Gastroesophageal sphincter (tissue), 4 donors: ENCODE results near the gene SRP19. TPM values are rescaled to one million over a fixed set of nuclear protein-coding genes. Genes with fewer than 3 reads are reported as not detected.

ENCODE experiments used
- ATAC-seq: fragments of 150-250 bp; one replicate; pipeline ENCODE4 v1.9.1; 2016; ENCODE audit warnings: mild to moderate bottlenecking, moderate library complexity
- H3K27ac ChIP-seq, 4 donors: fragments of 200-600 bp; sonication (generic) in 3 of 4; 1 replicate in 3 of 4; 2 replicates in 1 of 4; pipeline ENCODE4 v1.5.1; 2016 to 2019
- H3K27me3 ChIP-seq: fragments of 200-600 bp; sonication (generic); one replicate; pipeline ENCODE4 v1.5.1; 2019
- H3K36me3 ChIP-seq, 2 donors: fragments of 200-600 bp; sonication (generic); one replicate each; pipeline ENCODE4 v1.5.1; 2019; ENCODE audit warnings: control low read depth in 1 of 2
- H3K4me1 ChIP-seq, 3 donors: fragments of 200-600 bp; sonication (generic); 1 replicate in 2 of 3; 2 replicates in 1 of 3; pipeline ENCODE4 v1.5.1; 2016 to 2019; ENCODE audit warnings: control low read depth in 2 of 3
- H3K4me3 ChIP-seq, 2 donors: fragments of 200-600 bp; sonication (generic); one replicate each; pipeline ENCODE4 v1.5.1; 2019; ENCODE audit warnings: mild to moderate bottlenecking in 1 of 2, moderate library complexity in 1 of 2
- H3K9me3 ChIP-seq, 3 donors: fragments of 200-600 bp; sonication (generic); one replicate each; pipeline ENCODE4 v1.5.1; 2017 to 2019; ENCODE audit warnings: control low read depth in 2 of 3
- EP300 ChIP-seq: sonication (generic); formaldehyde crosslinking; IDR thresholded peaks from one replicate; pipeline ENCODE4 v1.6.1; 2017; ENCODE audit warnings: antibody characterized with exemption, mild to moderate bottlenecking
- POLR2A ChIP-seq, 2 donors: fragments of 450-650 bp; IDR thresholded peaks; one replicate each; pipeline ENCODE4 v1.6.1; 2017; ENCODE audit warnings: antibody characterized with exemption in 2 of 2, mild to moderate bottlenecking in 2 of 2, moderate library complexity in 1 of 2
- POLR2AphosphoS5 ChIP-seq: sonication (generic); formaldehyde crosslinking; IDR thresholded peaks from one replicate; pipeline ENCODE4 v1.6.1; 2017; ENCODE audit warnings: antibody characterized with exemption
- WGBS, 2 donors: methylation state at CpG; one replicate each; pipeline ENCODE4 v1.1.5; 2018; ENCODE audit warnings: low coverage in 1 of 2; 5-methylcytosine and 5-hydroxymethylcytosine counted together
- total RNA-seq, 4 donors: library from RNA; depleted of rRNA; stranded (reverse); fragments of >200 nt; gene quantifications; one replicate each; pipeline ENCODE4 v1.1.0, GENCODE V29; 2016
- TF ChIP-seq, protein P1 (sequence below), 4 experiments: fragments of 200-600 bp in 2 of 4; fragments of 450-650 bp in 2 of 4; sonication (generic) in 1 of 4; IDR thresholded peaks; one replicate each; pipeline ENCODE4 v1.5.1; 2017 to 2019; ENCODE audit warnings: antibody characterized with exemption in 4 of 4, mild to moderate bottlenecking in 2 of 4, moderate library complexity in 2 of 4

Gene SRP19
- total RNA-seq, 4 donors from 2014 or later = 36.5 to 96.8 (median 69.2) TPM

DNA sequence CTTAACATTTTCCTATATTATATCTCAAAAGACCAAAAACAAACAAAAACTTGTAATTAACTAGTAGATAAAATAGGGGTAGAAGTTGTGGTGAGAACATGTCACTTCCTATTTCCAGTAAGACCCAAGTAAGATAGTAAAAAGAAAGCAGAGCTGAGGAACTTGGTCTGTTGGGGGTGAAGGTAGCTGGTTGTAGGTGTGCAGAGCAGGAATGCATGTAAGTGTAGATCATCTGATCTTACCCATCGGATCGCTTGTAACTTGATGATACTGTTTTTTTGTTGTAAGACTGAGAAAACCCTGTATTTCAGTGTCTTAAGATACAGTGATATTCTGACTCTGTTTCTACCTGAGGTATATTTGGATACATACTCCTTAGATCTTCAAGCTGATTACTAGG is 5.7 kb downstream of the SRP19 start:
- H3K4me3 ChIP-seq = no peak overlapping the region
- no peak for ATAC-seq
- 92 to 100% methylated on average over 2 of the region's 2 CpGs for WGBS, 2 donors
- no peaks in the 10 kb centered on the region for H3K27me3 ChIP-seq
- H3K4me1 ChIP-seq = peaks cover 0 to 28% (median 16%) of the 10 kb centered on the region in 3 donors
- H3K9me3 ChIP-seq = no peaks in the 10 kb centered on the region
- H3K27ac ChIP-seq = no peak overlapping the region
- TF ChIP-seq POLR2AphosphoS5 (no peak), EP300 (no peak), POLR2A (IDR thresholded peaks at IDR 0.05) (no peak)
- TF ChIP-seq, protein P1, sequence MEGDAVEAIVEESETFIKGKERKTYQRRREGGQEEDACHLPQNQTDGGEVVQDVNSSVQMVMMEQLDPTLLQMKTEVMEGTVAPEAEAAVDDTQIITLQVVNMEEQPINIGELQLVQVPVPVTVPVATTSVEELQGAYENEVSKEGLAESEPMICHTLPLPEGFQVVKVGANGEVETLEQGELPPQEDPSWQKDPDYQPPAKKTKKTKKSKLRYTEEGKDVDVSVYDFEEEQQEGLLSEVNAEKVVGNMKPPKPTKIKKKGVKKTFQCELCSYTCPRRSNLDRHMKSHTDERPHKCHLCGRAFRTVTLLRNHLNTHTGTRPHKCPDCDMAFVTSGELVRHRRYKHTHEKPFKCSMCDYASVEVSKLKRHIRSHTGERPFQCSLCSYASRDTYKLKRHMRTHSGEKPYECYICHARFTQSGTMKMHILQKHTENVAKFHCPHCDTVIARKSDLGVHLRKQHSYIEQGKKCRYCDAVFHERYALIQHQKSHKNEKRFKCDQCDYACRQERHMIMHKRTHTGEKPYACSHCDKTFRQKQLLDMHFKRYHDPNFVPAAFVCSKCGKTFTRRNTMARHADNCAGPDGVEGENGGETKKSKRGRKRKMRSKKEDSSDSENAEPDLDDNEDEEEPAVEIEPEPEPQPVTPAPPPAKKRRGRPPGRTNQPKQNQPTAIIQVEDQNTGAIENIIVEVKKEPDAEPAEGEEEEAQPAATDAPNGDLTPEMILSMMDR (IDR thresholded peaks at IDR 0.05) = no peak
- peaks cover 0 to 90% of the 10 kb centered on the region in 2 donors for H3K36me3 ChIP-seq

DNA sequence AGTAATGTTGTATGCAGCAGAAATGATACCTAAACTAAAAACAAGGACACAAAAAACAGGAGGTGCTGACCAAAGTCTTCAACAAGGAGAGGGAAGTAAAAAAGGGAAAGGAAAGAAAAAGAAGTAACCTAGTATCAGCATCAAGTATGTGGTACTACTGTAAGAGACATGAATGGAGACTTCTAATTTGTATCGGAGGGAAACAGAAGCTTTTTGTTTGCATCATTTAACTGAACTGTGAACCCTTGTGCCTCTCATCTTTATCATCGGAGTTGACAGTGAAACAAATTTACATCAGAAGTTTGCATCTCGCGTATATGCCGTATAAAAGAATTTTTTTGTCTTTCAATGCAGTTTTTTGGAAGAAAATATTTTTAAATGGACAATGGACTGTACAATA is 6.3 kb downstream of the SRP19 start:
- ATAC-seq = no peak
- no peaks in the 10 kb centered on the region for H3K9me3 ChIP-seq
- H3K4me3 ChIP-seq = no peak overlapping the region
- peaks cover 0 to 21% (median 13%) of the 10 kb centered on the region in 3 donors for H3K4me1 ChIP-seq
- H3K27ac ChIP-seq = no peak overlapping the region
- peaks cover 0 to 90% of the 10 kb centered on the region in 2 donors for H3K36me3 ChIP-seq
- TF ChIP-seq, protein P1 (IDR thresholded peaks at IDR 0.05) = no peak
- no peak for TF ChIP-seq EP300
- no peak for TF ChIP-seq POLR2A (IDR thresholded peaks at IDR 0.05)
- TF ChIP-seq POLR2AphosphoS5 = no peak
- WGBS, 2 donors = 58 to 84% methylated on average over 5 of the region's 5 CpGs
- H3K27me3 ChIP-seq = no peaks in the 10 kb centered on the region

DNA sequence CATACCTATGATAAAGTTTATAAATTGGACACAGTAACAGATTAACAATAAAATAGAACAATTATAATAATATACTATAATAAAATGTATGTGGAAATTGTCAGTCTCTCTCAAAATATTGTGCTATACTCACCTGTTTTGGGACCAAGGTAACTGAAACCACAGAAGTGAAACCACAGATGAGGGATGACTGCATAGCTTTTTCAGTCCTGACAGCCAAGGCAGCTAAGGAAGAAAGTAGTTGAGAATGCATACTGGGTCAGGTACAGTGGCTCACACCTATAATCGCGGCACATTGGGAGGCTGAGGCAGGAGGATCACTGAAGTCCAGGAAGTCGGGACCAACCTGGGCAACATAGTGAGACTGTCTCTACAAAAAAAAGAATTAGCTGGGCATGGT is 8.9 kb downstream of the SRP19 start:
- Histone ChIP-seq H3K9me3 (no peaks in the 10 kb centered on the region), H3K36me3 (peaks cover 0 to 66% of the 10 kb centered on the region in 2 donors), H3K27ac (no peak overlapping the region), H3K4me3 (no peak overlapping the region), H3K4me1 (no peaks in the 10 kb centered on the region), H3K27me3 (no peaks in the 10 kb centered on the region)
- WGBS, 2 donors = 95 to 100% methylated on average over 1 to 3 of the region's 3 CpGs
- no peak for ATAC-seq
- TF ChIP-seq POLR2AphosphoS5 = no peak
- no peak for TF ChIP-seq POLR2A (IDR thresholded peaks at IDR 0.05)
- TF ChIP-seq, protein P1 (IDR thresholded peaks at IDR 0.05) = no peak
- no peak for TF ChIP-seq EP300

DNA sequence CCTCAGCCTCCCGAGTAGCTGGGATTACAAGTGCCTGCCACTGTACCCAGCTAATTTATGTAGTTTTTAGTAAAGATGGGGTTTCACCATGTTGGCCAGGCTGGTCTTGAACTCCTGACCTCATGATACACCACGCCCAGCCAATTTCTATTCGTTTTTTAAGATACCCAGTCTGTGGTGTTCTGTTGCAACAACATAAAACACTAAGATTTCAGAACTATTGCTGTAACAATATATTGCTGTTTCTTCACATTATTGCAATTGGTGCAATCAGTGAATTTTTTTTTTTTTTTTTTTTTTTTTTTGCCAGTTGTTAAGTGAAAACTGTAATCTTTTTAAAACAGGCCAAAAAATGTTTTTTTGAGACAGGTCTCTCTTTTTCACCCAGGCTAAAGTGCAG is 9.9 kb downstream of the SRP19 start:
- no peak for ATAC-seq
- H3K27ac ChIP-seq = no peak overlapping the region
- H3K9me3 ChIP-seq = no peaks in the 10 kb centered on the region
- no peak overlapping the region for H3K4me3 ChIP-seq
- no peak for TF ChIP-seq POLR2A (IDR thresholded peaks at IDR 0.05)
- no peak for TF ChIP-seq POLR2AphosphoS5
- TF ChIP-seq, protein P1 (IDR thresholded peaks at IDR 0.05) = no peak
- TF ChIP-seq EP300 = no peak
- H3K36me3 ChIP-seq = peaks cover 0 to 66% of the 10 kb centered on the region in 2 donors
- H3K27me3 ChIP-seq = no peaks in the 10 kb centered on the region
- H3K4me1 ChIP-seq = no peaks in the 10 kb centered on the region
- WGBS, 2 donors = 45 to 55% methylated on average over 2 to 3 of the region's 3 CpGs

DNA sequence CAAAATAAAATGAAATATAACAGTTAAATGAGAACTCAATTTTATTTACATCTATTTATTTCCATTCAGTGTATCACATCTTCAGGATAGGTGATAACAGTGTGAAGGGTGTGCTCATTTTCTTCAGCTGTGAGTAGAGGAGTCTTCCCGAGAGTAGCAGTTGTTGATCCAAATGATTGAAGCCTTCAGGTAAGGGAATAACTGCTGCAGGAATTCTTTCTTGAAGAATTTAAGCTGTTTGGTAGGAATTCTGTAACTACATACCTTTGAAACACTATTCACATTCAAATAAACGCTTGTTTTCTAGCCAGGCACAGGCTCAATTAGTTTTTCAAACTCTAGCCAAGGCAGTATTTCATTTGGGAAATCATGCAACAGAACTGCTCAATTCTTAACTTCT is 15.3 kb downstream of the SRP19 start:
- peaks cover 0 to 65% of the 10 kb centered on the region in 2 donors for H3K36me3 ChIP-seq
- TF ChIP-seq POLR2AphosphoS5 (no peak), POLR2A (IDR thresholded peaks at IDR 0.05) (no peak), EP300 (no peak)
- TF ChIP-seq, protein P1 (IDR thresholded peaks at IDR 0.05) = no peak

More for the DNA sequence above, 15.3 kb downstream of the SRP19 start:
- ATAC-seq = no peak
- WGBS, 2 donors = 48 to 59% methylated on average over 2 of the region's 2 CpGs
- Histone ChIP-seq H3K27me3 (no peaks in the 10 kb centered on the region), H3K9me3 (no peaks in the 10 kb centered on the region), H3K4me3 (no peak overlapping the region), H3K27ac (no peak overlapping the region), H3K4me1 (peaks cover 0 to 10% (median 0%) of the 10 kb centered on the region in 3 donors)
